K562 (cell line): ENCODE results near the gene DYNC1H1. TPM values are rescaled to one million over a fixed set of nuclear protein-coding genes. Genes with fewer than 3 reads are reported as not detected.

Experiments used
- ATAC-seq: fragments of 200-7000 bp; cut with Tn5 transposase; 3 replicates; pipeline ENCODE4 v1.9.1; 2020; ENCODE audit warnings: moderate library complexity
- BruUV-seq: library from RNA; stranded (reverse); fragments of 400-500 nt; replicated peaks from 2 replicates; lab custom pipeline; 2021; lab: Mats Ljungman, UMichigan
- CTCF ChIA-PET: fragments of 300-600 bp; formaldehyde crosslinking; extraction: SDS; loops from one replicate; lab custom pipeline; 2021; ENCODE audit warnings: low intra/inter-chr PET ratio; lab: Yijun Ruan, JAX
- POLR2A ChIA-PET: fragments of 300-600, 350-650 bp; sonication (Branson Sonifier 250); formaldehyde crosslinking; extraction: SDS; loops from one replicate; lab custom pipeline; 2021; ENCODE audit warnings: antibody characterized with exemption, inconsistent platforms; lab: Yijun Ruan, JAX
- DNase-seq, 4 experiments: peaks; one replicate each; pipeline versions ENCODE4 v3.0.0 to v3.0.0-alpha.2; 2011 to 2018; ENCODE audit warnings: low spot score in 3 of 4, mixed read lengths in 3 of 4; ENCODE audit errors: extremely low read depth in 1 of 4
- FAIRE-seq: peaks from 2 replicates; lab custom pipeline; 2011; peaks lifted over from hg19 to GRCh38; lab: Jason Lieb, UNC
- H2AFZ ChIP-seq: 2 replicates; pipeline ENCODE4 v1.6.0; 2011; ENCODE audit warnings: low read depth, low read length, control low read depth, inconsistent platforms
- H3K27ac ChIP-seq: fragments of 200-600 bp; 3 replicates; pipeline ENCODE4 v1.8.0; 2011; ENCODE audit warnings: low read depth, mild to moderate bottlenecking, control low read depth, inconsistent platforms, low read length, moderate library complexity, mixed read lengths; ENCODE audit errors: extremely low read depth
- H3K27me3 ChIP-seq, 2 experiments: fragments of 300-600 bp in 1 of 2; 2 replicates in 1 of 2; 3 replicates in 1 of 2; pipeline versions ENCODE4 v1.6.0 to v1.8.0; 2011; ENCODE audit warnings: inconsistent platforms in 2 of 2, low read length in 2 of 2, mild to moderate bottlenecking in 1 of 2, mixed read lengths in 1 of 2, moderate library complexity in 1 of 2; ENCODE audit not compliant: control insufficient read depth in 2 of 2, insufficient read depth in 2 of 2
- H3K36me3 ChIP-seq: fragments of 300-600 bp; 3 replicates; pipeline ENCODE4 v1.8.0; 2011; ENCODE audit warnings: mild to moderate bottlenecking, low read length, inconsistent platforms; ENCODE audit not compliant: control insufficient read depth, insufficient read depth
- H3K4me1 ChIP-seq, 2 experiments: fragments of 200-600 bp in 1 of 2; replicated peaks in 1 of 2; 2 replicates in 1 of 2; 3 replicates in 1 of 2; pipeline versions ENCODE4 v1.5.1 to v1.8.0; 2011; ENCODE audit warnings: inconsistent platforms in 2 of 2, low read length in 2 of 2, mild to moderate bottlenecking in 1 of 2, mixed read lengths in 1 of 2, moderate library complexity in 1 of 2; ENCODE audit not compliant: control insufficient read depth in 2 of 2, insufficient read depth in 2 of 2
- H3K4me2 ChIP-seq: 2 replicates; pipeline ENCODE4 v1.6.1; 2011; ENCODE audit warnings: low read length, control low read depth, inconsistent platforms, mixed read lengths; ENCODE audit not compliant: insufficient read depth
- H3K4me3 ChIP-seq: fragments of 200-600 bp; sonication (generic), shearing (Covaris generic); 2 replicates; pipeline ENCODE4 v1.5.1; 2016; ENCODE audit warnings: control low read depth, inconsistent platforms
- H3K79me2 ChIP-seq: fragments of 200-600 bp; 3 replicates; pipeline ENCODE4 v1.8.0; 2011; ENCODE audit warnings: low read length, inconsistent platforms; ENCODE audit not compliant: control insufficient read depth, insufficient read depth
- H3K9ac ChIP-seq, 2 experiments: 2 replicates each; pipeline versions ENCODE4 v1.6.0 to v1.6.1; 2011; ENCODE audit warnings: low read depth in 2 of 2, low read length in 2 of 2, control low read depth in 1 of 2, inconsistent platforms in 1 of 2, mild to moderate bottlenecking in 1 of 2, mixed read lengths in 1 of 2; ENCODE audit not compliant: insufficient read depth in 1 of 2
- H3K9me1 ChIP-seq: one replicate; pipeline ENCODE4 v1.6.0; 2011; ENCODE audit warnings: inconsistent platforms, mild to moderate bottlenecking, low read length, moderate library complexity; ENCODE audit not compliant: control insufficient read depth, insufficient read depth
- H3K9me3 ChIP-seq: replicated peaks from 2 replicates; pipeline ENCODE4 v1.5.1; 2011; ENCODE audit warnings: low read depth, low read length, inconsistent platforms; ENCODE audit not compliant: control insufficient read depth, insufficient read depth
- H4K20me1 ChIP-seq: replicated peaks from 2 replicates; pipeline ENCODE4 v1.6.1; 2011; ENCODE audit warnings: low read length, inconsistent platforms, mixed read lengths; ENCODE audit not compliant: control insufficient read depth, insufficient read depth
- CBFA2T2 ChIP-seq: fragments of 450-650 bp; conservative IDR thresholded peaks from 2 replicates; pipeline ENCODE4 v1.6.1; 2017; ENCODE audit warnings: mild to moderate bottlenecking
- CBFA2T3 ChIP-seq: fragments of 450-650 bp; IDR thresholded peaks from 2 replicates; pipeline ENCODE4 v1.6.1; 2017
- EGR1 ChIP-seq: fragments of 450-650 bp; conservative IDR thresholded peaks from 2 replicates; pipeline ENCODE4 v1.6.1; 2017; ENCODE audit warnings: mild to moderate bottlenecking
- GABPA ChIP-seq: fragments of 200-800 bp; sonication (Bioruptor generic); conservative IDR thresholded peaks from 2 replicates; pipeline ENCODE4 v1.6.1; 2016; ENCODE audit warnings: low read depth, missing genetic modification characterization, missing compliant biosample characterization
- KLF16 ChIP-seq: IDR thresholded peaks from 2 replicates; pipeline ENCODE4 v1.6.1; 2016; ENCODE audit warnings: antibody characterized with exemption
- RCOR1 ChIP-seq, 2 experiments: IDR thresholded peaks; 2 replicates each; pipeline ENCODE4 v1.6.1; 2012; ENCODE audit warnings: low read depth in 2 of 2, low read length in 2 of 2, borderline replicate concordance in 1 of 2, improper control_type of control experiment in 1 of 2
- SMARCC2 ChIP-seq: fragments of 450-650 bp; IDR thresholded peaks from 2 replicates; pipeline ENCODE4 v1.6.1; 2017; ENCODE audit warnings: antibody characterized with exemption, moderate library complexity, mild to moderate bottlenecking, low read depth
- TAF1 ChIP-seq: IDR thresholded peaks from 2 replicates; pipeline ENCODE4 v1.6.1; 2011; ENCODE audit warnings: mild to moderate bottlenecking, low read length, moderate library complexity; ENCODE audit not compliant: insufficient read depth, control insufficient read depth, severe bottlenecking; ENCODE audit errors: extremely low read depth
- TARDBP ChIP-seq: fragments of 450-650 bp; IDR thresholded peaks from 2 replicates; pipeline ENCODE4 v1.6.1; 2016
- ZNF41 ChIP-seq: fragments of 250-450 bp; sonication (Bioruptor Pico); conservative IDR thresholded peaks from 2 replicates; pipeline ENCODE4 v1.4.0; 2020; ENCODE audit warnings: mild to moderate bottlenecking
- WGBS: fragments of 100-300 bp; shearing (Covaris generic); methylation state at CpG from one replicate; pipeline ENCODE4 v1.1.6; 2016; ENCODE audit warnings: low coverage, mixed read lengths; ENCODE audit not compliant: insufficient coverage; ENCODE audit errors: missing lambda C conversion rate; 5-methylcytosine and 5-hydroxymethylcytosine counted together
- in situ Hi-C: fragments of 300-500 bp; cut with MboI; formaldehyde crosslinking; loops from 4 replicates; pipeline ENCODE4 v1.15.0; 2018; ENCODE audit warnings: inconsistent platforms, mixed read lengths
- intact Hi-C: fragments of 100-400 bp; cut with micrococcal nuclease; formaldehyde crosslinking; loops from 2 replicates; pipeline ENCODE4 v1.14.2; 2022
- polyA plus RNA-seq, 8 experiments: library from polyadenylated mRNA; depleted of rRNA in 4 of 8; stranded (reverse) in 5 of 8; unstranded in 3 of 8; fragments of >200 nt; fragmentation: Nextera tagmentation in 2 of 8; fragmentation: Illumina TruSeq in 1 of 8; extraction: Ambion mirVana in 2 of 8; extraction: Trizol in 1 of 8; gene quantifications; 2 replicates each; pipeline versions ENCODE4 v1.2.1 to v1.2.3, GENCODE V29; 2011 to 2014; ENCODE audit warnings: inconsistent platforms in 1 of 8, missing spikeins in 1 of 8
- total RNA-seq, 7 experiments: library from RNA; depleted of rRNA in 6 of 7; stranded (reverse); fragments of >200 nt in 6 of 7; fragmentation: Illumina TruSeq in 2 of 7; extraction: Trizol in 2 of 7; gene quantifications; 2 replicates each; pipeline versions ENCODE4 v1.2.1 to v1.2.3, GENCODE V29; 2011 to 2021; ENCODE audit warnings: low replicate concordance in 1 of 7
- TF ChIP-seq, protein P1 (sequence below): fragments of 450-650 bp; conservative IDR thresholded peaks from 2 replicates; pipeline ENCODE4 v1.6.1; 2016; ENCODE audit warnings: missing genetic modification characterization, low read depth, mild to moderate bottlenecking, missing compliant biosample characterization, moderate library complexity

Gene DYNC1H1
- total and polyA plus RNA-seq, 9 of the 15 experiments (the other 6 are each of a cell fraction or from before 2014, with no cell fraction given), result 31.9 to 335 (median 115) TPM

DNA sequence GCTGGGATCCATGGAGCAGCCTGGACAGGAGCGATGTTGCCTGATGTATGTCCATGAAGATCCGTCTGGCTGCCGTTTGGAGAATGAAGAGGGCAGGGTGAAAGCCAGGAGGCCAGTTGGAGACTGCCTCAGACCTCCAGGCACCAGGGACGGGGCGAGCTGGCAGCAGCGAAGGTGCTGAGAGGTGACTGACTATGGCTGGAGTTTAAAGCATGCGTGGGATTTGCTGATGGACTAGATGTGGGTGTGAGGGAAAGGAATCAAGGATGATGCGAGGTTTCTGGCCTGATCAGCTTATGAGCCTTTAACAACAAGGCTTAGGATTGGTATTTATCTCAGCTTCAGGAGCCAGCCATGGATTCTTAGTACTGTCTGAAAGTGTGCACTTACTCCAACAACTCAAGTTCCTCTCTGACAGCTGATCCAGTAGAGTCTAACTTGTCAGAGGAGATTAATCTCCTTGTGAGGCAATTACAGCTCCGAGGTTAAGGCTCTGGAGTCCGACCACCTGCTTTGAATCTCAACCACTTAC, 49.4 kb downstream of the DYNC1H1 start (continued):
- TF ChIP-seq TARDBP (no peak), SMARCC2 (no peak), GABPA (tag) (no peak), CBFA2T2 (no peak), KLF16 (no peak)

DNA sequence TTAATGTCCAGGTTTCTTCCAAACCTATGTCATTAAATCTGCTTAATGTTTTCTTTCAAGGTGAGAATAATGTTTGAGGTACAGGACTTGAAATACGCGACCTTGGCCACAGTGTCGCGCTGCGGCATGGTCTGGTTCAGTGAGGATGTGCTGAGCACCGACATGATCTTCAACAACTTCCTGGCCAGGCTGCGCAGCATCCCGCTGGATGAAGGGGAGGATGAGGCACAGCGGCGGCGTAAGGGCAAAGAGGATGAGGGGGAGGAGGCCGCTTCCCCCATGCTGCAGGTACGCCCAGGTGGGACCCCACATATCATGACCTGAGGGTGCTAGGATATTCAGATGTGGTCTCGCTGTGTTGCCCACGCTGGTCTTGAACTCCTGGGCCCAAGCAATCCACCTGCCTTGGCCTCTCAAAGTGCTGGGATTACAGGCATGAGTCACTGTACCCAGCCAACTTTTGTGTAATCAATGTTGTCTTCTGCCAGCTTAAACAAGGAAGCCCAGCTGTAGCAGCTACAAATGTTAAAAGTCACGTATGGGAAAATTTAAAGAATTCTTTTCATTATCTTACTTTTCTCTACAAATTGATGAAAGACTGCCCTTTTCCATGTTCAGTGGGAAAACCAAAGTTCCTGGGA, 50.8 kb downstream of the DYNC1H1 start:
- Histone ChIP-seq H3K9ac (no peak overlapping the region), H2AFZ (no peak overlapping the region), H3K27me3 (no peaks in the 10 kb centered on the region), H3K36me3 (peaks cover 93% of the 10 kb centered on the region), H3K4me1 (no peaks in the 10 kb centered on the region; a peak in 1 of 5 replicates), H3K9me3 (no peaks in the 10 kb centered on the region), H3K79me2 (no peaks in the 10 kb centered on the region), H3K9me1 (no peaks in the 10 kb centered on the region), H4K20me1 (no peaks in the 10 kb centered on the region), H3K4me2 (no peak overlapping the region), H3K27ac (no peak overlapping the region), H3K4me3 (no peak overlapping the region)
- no peak for FAIRE-seq
- 97% methylated on average over 12 of the region's 16 CpGs for WGBS
- BruUV-seq, result no TSS peak
- no peak for DNase-seq
- TF ChIP-seq EGR1 (no peak), CBFA2T3 (no peak), TAF1 (no peak), RCOR1 (IDR thresholded peaks at IDR 0.05; ENCODE audit: borderline replicate concordance in 1 of 2, low read depth in 2 of 2, low read length in 2 of 2) (no peak), ZNF41 (CRISPR knock-in tag) (no peak)
- TF ChIP-seq, protein P1, sequence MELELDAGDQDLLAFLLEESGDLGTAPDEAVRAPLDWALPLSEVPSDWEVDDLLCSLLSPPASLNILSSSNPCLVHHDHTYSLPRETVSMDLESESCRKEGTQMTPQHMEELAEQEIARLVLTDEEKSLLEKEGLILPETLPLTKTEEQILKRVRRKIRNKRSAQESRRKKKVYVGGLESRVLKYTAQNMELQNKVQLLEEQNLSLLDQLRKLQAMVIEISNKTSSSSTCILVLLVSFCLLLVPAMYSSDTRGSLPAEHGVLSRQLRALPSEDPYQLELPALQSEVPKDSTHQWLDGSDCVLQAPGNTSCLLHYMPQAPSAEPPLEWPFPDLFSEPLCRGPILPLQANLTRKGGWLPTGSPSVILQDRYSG (tag), result no peak
- CTCF ChIA-PET, result no interaction called here
- POLR2A ChIA-PET, result interaction anchor here (0.7 to 1.3 kb wide), 3 partner anchors 9 to 305 kb away, joined by 3 read pairs; no protein-coding TSS in a partner anchor
- intact Hi-C loops, result no loop called here
- in situ Hi-C loops, result no loop called here
- ATAC-seq, result no peak
